GM12874 (cell line): ENCODE data around the gene OR6J1.

Experiments
- TF ChIP-seq, protein P1 (sequence below): IDR thresholded peaks from 2 replicates; pipeline ENCODE4 v1.5.1; 2011; ENCODE audit warnings: low read depth, mild to moderate bottlenecking, control low read depth, low read length, moderate library complexity; ENCODE audit not compliant: insufficient read depth

The OR6J1 gene

DNA sequence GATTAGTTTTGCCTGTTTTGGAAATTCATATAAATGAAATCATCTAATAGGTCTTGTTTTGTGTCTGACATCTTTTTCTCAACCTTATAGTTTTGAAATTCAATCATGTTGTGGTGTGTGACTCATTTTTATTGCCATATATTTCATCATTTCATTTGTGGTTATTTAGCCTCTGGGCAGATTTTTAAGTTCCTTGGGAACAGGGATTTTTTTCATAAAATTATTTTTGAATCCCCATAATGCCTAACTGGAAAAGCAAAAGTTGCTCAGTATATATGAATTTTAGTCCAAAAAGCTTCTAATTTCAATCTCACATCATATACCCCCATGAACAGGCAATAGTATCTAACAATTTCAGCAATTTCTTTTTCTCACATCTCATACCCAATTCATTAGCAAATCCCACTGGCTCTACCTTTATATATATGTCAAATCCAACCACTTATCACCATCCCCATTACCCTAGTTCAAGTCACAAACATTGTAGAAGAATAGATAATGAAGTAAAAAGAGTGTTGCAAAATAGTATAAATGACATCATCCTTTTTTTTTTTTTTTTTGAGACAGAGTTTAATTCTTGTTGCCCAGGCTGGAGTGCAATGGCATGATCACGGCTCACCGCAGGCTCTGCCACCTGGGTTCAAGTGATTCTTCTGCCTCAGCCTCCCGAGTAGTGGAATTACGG is 2.6 kb upstream of the OR6J1 start:
- TF ChIP-seq, protein P1, sequence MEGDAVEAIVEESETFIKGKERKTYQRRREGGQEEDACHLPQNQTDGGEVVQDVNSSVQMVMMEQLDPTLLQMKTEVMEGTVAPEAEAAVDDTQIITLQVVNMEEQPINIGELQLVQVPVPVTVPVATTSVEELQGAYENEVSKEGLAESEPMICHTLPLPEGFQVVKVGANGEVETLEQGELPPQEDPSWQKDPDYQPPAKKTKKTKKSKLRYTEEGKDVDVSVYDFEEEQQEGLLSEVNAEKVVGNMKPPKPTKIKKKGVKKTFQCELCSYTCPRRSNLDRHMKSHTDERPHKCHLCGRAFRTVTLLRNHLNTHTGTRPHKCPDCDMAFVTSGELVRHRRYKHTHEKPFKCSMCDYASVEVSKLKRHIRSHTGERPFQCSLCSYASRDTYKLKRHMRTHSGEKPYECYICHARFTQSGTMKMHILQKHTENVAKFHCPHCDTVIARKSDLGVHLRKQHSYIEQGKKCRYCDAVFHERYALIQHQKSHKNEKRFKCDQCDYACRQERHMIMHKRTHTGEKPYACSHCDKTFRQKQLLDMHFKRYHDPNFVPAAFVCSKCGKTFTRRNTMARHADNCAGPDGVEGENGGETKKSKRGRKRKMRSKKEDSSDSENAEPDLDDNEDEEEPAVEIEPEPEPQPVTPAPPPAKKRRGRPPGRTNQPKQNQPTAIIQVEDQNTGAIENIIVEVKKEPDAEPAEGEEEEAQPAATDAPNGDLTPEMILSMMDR: no peak

DNA sequence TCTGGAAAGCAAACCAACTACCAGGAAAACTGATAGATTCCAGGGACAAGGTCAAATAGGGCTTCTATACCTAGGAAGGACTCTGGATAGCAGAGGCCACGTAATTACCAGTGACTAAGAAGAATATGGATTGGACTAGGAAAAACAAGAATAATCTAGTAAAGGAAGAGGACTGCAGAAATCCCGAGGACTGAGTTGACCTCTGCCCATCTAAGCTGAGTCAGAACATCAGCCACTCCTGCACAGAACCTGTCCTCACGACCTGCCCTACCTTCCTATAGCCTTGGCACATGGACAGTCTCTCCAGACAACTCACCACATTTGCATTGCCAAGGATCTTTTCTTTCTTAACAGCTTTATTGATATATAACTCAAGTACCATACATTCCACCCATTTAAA is 2.3 kb downstream of the OR6J1 start:
- TF ChIP-seq, protein P1: no peak

DNA sequence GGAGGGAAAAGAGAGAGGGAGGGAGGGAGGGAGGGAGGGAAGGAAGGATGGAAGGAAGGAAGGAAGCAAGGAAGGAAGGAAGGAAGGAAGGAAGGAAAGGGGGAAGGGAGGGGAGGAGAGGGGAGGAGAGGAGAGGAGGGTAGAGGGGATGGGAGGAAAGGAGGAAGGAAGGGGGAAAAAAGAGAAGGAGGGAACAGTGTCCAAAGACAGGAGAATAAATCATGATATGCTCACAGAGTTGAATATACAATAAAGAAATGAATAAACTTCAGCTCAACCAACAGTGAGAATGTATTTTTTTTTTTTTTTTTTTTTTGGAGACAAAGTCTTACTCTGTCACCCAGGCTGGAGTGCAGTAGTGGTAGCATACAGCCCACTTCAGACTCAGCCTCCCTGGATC is 4.0 kb downstream of the OR6J1 start:
- TF ChIP-seq, protein P1: no peak

DNA sequence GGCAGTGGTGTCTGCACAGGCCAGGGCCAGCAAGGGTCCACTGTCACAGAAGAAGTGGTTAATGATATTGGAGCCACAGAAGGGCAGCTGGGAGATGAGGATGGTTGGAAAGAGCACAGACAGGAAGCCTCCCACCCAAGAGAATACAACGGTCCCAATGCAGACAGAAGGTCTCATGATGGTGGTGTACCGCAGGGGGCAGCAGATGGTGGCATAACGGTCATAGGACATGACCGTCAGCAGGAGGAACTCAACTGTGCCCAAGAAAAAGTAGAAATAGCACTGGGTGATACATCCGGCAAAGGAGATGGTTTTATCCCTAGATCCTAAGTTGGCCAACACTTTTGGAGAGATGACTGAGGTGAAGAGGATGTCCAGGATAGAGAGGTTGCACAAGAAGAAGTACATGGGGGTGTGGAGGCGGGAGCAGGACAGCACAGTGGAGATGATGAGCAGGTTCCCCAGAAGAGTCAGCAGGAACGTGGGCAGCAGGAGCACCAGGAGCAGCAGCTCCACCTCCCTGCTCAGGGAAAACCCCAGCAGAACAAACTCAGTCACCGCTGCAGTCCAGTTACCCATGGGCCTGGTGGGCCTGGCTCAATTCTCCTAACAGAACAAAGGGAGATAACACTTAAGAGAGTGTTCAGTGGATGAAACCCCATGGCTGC is 9.8 kb downstream of the OR6J1 start:
- TF ChIP-seq, protein P1: no peak

DNA sequence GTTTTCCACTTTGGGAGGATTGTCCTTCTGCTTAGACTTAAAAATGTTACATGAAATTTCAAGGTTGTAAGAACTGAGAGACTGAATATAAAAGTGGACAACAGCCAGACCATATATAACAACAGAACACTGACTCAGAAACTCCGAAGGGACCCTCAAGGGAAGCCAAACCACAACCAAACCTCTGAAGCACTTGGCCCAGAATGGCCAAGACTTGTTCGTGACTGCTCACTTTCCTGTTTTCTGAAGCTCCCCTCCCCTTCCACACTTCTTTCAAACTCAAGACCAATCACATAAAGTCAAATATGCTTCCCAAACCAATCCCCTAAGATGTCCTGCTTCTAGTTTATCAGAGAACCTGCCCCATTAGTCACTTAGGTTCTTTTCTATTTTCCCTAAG is 13.7 kb downstream of the OR6J1 start:
- TF ChIP-seq, protein P1: no peak

DNA sequence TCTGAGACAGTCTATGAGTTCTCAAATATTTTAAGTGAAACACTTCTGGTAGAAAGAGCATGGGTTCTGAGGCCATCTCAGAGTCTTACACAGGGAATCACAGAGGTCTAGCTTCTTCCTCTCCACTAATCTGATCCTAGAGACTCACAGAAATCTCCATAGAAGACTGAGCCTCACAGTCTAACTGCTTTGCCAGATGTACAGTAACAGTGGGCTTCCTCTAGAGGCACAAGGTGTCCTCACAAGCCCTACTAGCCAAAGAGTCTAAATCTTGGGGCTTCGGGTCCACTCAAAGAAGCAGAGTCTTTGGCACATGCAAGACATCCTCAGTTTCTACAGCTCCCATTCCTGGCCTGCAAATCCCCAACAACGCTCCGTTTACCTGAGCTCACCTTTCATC is 14.1 kb downstream of the OR6J1 start:
- TF ChIP-seq, protein P1: no peak

DNA sequence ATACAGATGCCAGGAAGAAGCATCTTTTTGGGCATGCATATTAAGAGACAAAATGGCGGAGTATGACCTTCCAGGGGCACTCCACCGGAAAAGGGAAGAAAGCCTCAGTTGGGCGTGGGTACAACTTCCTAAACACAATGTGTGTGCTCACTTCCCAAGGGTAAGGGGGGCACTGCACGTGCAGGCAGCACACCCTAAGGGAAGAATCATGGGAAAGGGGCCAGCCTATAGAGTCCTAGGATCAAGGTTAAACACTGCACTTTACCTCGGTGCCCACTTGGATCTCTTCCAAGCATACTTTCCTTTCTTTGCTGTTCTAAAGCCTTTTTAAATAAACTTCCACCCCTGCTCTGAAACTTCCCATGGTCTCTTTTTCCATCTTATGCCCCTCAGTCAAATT is 14.8 kb downstream of the OR6J1 start:
- TF ChIP-seq, protein P1: no peak
